Tibial nerve (tissue), 4 donors: ENCODE results near the gene IZUMO4.

Experiments
- EP300 ChIP-seq, 2 donors: sonication (generic); formaldehyde crosslinking; IDR thresholded peaks; one replicate each; pipeline ENCODE4 v1.6.1; 2017; ENCODE audit warnings: antibody characterized with exemption in 2 of 2, mild to moderate bottlenecking in 1 of 2
- POLR2A ChIP-seq, 2 donors: fragments of 450-650 bp; IDR thresholded peaks; one replicate each; pipeline ENCODE4 v1.6.1; 2017; ENCODE audit warnings: antibody characterized with exemption in 2 of 2, mild to moderate bottlenecking in 2 of 2, moderate library complexity in 2 of 2
- TF ChIP-seq, protein P1 (sequence below), 5 experiments: fragments of 200-600 bp in 3 of 5; fragments of 450-650 bp in 2 of 5; sonication (generic) in 3 of 5; IDR thresholded peaks; one replicate each; pipeline ENCODE4 v1.5.1; 2016 to 2019; ENCODE audit warnings: antibody characterized with exemption in 5 of 5, mild to moderate bottlenecking in 3 of 5, moderate library complexity in 2 of 5

DNA sequence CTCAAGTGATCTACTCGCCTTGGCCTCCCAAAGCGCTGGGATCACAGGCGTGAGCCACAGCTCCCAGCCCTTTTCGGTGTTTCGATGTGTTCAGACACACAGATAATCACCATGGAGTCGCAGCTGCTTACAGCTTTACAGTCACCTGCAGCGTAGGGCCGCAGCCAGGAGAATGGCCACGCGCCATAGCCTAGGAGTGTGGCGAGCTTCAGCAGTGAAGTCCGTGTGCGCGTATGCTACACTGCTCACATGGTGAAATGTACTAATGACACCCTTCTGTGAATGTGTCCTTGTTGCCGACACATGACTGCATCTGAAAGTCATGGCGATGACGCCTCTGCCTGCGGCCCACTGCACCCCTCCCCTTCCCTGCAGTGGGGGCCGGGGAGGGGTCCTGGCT, 31.0 kb downstream of the IZUMO4 start:
- TF ChIP-seq EP300 (IDR thresholded peaks at IDR 0.05) (no peak), POLR2A (IDR thresholded peaks at IDR 0.05) (no peak)
- TF ChIP-seq, protein P1, sequence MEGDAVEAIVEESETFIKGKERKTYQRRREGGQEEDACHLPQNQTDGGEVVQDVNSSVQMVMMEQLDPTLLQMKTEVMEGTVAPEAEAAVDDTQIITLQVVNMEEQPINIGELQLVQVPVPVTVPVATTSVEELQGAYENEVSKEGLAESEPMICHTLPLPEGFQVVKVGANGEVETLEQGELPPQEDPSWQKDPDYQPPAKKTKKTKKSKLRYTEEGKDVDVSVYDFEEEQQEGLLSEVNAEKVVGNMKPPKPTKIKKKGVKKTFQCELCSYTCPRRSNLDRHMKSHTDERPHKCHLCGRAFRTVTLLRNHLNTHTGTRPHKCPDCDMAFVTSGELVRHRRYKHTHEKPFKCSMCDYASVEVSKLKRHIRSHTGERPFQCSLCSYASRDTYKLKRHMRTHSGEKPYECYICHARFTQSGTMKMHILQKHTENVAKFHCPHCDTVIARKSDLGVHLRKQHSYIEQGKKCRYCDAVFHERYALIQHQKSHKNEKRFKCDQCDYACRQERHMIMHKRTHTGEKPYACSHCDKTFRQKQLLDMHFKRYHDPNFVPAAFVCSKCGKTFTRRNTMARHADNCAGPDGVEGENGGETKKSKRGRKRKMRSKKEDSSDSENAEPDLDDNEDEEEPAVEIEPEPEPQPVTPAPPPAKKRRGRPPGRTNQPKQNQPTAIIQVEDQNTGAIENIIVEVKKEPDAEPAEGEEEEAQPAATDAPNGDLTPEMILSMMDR (IDR thresholded peaks at IDR 0.05) = no peak
